HEK293 (cell line): ENCODE results near the gene EIF5A2.
A peak's percentile ranks its signal among the peaks of the same experiment; 100 is the strongest.
"Not testable (repeated sequence)": the region's sequence is repeated elsewhere in the genome, so short reads cannot be mapped to it uniquely, and the experiment has no call there.

Experiments used
- CTCF ChIA-PET: fragments of 350-600 bp; formaldehyde crosslinking; extraction: SDS; loops from one replicate; lab custom pipeline; 2021; ENCODE audit warnings: antibody characterized with exemption; lab: Yijun Ruan, JAX
- POLR2A ChIA-PET: fragments of 300-600 bp; formaldehyde crosslinking; extraction: SDS; loops from one replicate; lab custom pipeline; 2020; ENCODE audit warnings: antibody characterized with exemption, inconsistent platforms; lab: Yijun Ruan, JAX
- H3K27ac ChIP-seq: fragments of 200-500 bp; sonication (Bioruptor generic); 2 replicates; pipeline ENCODE4 v1.5.1; 2014; ENCODE audit warnings: low read depth, low read length, control low read depth, inconsistent platforms; ENCODE audit errors: extremely low read depth
- H3K36me3 ChIP-seq, 2 experiments: fragments of 200-500 bp in 1 of 2; sonication (Bioruptor generic) in 1 of 2; 1 replicate in 1 of 2; 2 replicates in 1 of 2; pipeline ENCODE4 v1.5.1; 2014 to 2017; ENCODE audit warnings: inconsistent platforms in 2 of 2, low read length in 2 of 2; ENCODE audit not compliant: control insufficient read depth in 2 of 2, insufficient read depth in 1 of 2
- H3K4me1 ChIP-seq: fragments of 200-500 bp; sonication (Bioruptor generic); 2 replicates; pipeline ENCODE4 v1.5.1; 2014; ENCODE audit warnings: mild to moderate bottlenecking, low read length, inconsistent platforms; ENCODE audit not compliant: control insufficient read depth, insufficient read depth
- H3K4me3 ChIP-seq: 2 replicates; pipeline ENCODE4 v1.5.1; 2011; ENCODE audit warnings: low read depth, mild to moderate bottlenecking, control low read depth, low read length, moderate library complexity
- H3K9me3 ChIP-seq: fragments of 200-500 bp; sonication (Bioruptor generic); 2 replicates; pipeline ENCODE4 v1.5.1; 2014; ENCODE audit warnings: low read depth, low read length, inconsistent platforms; ENCODE audit not compliant: control insufficient read depth, insufficient read depth
- KLF10 ChIP-seq: fragments of 450-650 bp; IDR thresholded peaks from 2 replicates; pipeline ENCODE4 v1.5.1; 2018; ENCODE audit warnings: missing biosample characterization, mild to moderate bottlenecking, missing genetic modification characterization
- KLF7 ChIP-seq: fragments of 450-650 bp; formaldehyde crosslinking; IDR thresholded peaks from 2 replicates; pipeline ENCODE4 v1.5.1; 2016; ENCODE audit warnings: missing biosample characterization, missing genetic modification characterization, borderline replicate concordance
- KLF9 ChIP-seq: fragments of 450-650 bp; formaldehyde crosslinking; IDR thresholded peaks from 2 replicates; pipeline ENCODE4 v1.5.1; 2016; ENCODE audit warnings: missing biosample characterization, missing genetic modification characterization, low read depth
- SETDB1 ChIP-seq: IDR thresholded peaks from one replicate; pipeline ENCODE4 v1.6.1; 2017; ENCODE audit warnings: mild to moderate bottlenecking, low read length, moderate library complexity, mixed read lengths; ENCODE audit not compliant: insufficient read length
- TSHZ1 ChIP-seq: fragments of 450-650 bp; formaldehyde crosslinking; IDR thresholded peaks from 2 replicates; pipeline ENCODE4 v1.5.1; 2016; ENCODE audit warnings: missing biosample characterization, missing genetic modification characterization, borderline replicate concordance
- ZIC2 ChIP-seq: fragments of 450-650 bp; formaldehyde crosslinking; IDR thresholded peaks from 2 replicates; pipeline ENCODE4 v1.5.1; 2016; ENCODE audit warnings: missing biosample characterization, missing genetic modification characterization
- ZNF114 ChIP-seq: fragments of 450-650 bp; formaldehyde crosslinking; IDR thresholded peaks from 2 replicates; pipeline ENCODE4 v1.5.0; 2017; ENCODE audit warnings: missing biosample characterization, missing genetic modification characterization
- ZNF121 ChIP-seq: fragments of 450-650 bp; formaldehyde crosslinking; IDR thresholded peaks from 2 replicates; pipeline ENCODE4 v1.5.1; 2016; ENCODE audit warnings: missing biosample characterization, missing genetic modification characterization
- ZNF138 ChIP-seq: fragments of 450-650 bp; formaldehyde crosslinking; IDR thresholded peaks from 2 replicates; pipeline ENCODE4 v1.5.1; 2016; ENCODE audit warnings: missing biosample characterization, missing genetic modification characterization, borderline replicate concordance
- ZNF146 ChIP-seq: fragments of 450-650 bp; formaldehyde crosslinking; IDR thresholded peaks from 2 replicates; pipeline ENCODE4 v1.5.1; 2016; ENCODE audit warnings: missing biosample characterization, missing genetic modification characterization
- ZNF23 ChIP-seq: fragments of 450-650 bp; formaldehyde crosslinking; IDR thresholded peaks from 2 replicates; pipeline ENCODE4 v1.5.1; 2016; ENCODE audit warnings: missing biosample characterization, missing genetic modification characterization, borderline replicate concordance
- ZNF24 ChIP-seq: fragments of 450-650 bp; formaldehyde crosslinking; IDR thresholded peaks from 2 replicates; pipeline ENCODE4 v1.5.1; 2016; ENCODE audit warnings: missing biosample characterization, missing genetic modification characterization
- ZNF426 ChIP-seq: fragments of 450-650 bp; formaldehyde crosslinking; IDR thresholded peaks from 2 replicates; pipeline ENCODE4 v1.5.1; 2017; ENCODE audit warnings: missing biosample characterization, missing genetic modification characterization, mild to moderate bottlenecking, inconsistent platforms, moderate library complexity
- ZNF449 ChIP-seq: fragments of 450-650 bp; formaldehyde crosslinking; IDR thresholded peaks from 2 replicates; pipeline ENCODE4 v1.5.1; 2017; ENCODE audit warnings: missing biosample characterization, mild to moderate bottlenecking, missing genetic modification characterization, moderate library complexity
- ZNF488 ChIP-seq: fragments of 450-650 bp; formaldehyde crosslinking; IDR thresholded peaks from 2 replicates; pipeline ENCODE4 v1.5.1; 2016; ENCODE audit warnings: missing biosample characterization, missing genetic modification characterization
- ZNF585B ChIP-seq: fragments of 450-650 bp; formaldehyde crosslinking; IDR thresholded peaks from 2 replicates; pipeline ENCODE4 v1.5.1; 2016; ENCODE audit warnings: missing biosample characterization, missing genetic modification characterization
- ZNF600 ChIP-seq: fragments of 450-650 bp; formaldehyde crosslinking; IDR thresholded peaks from 2 replicates; pipeline ENCODE4 v1.5.1; 2016; ENCODE audit warnings: missing biosample characterization, missing genetic modification characterization
- ZNF654 ChIP-seq: fragments of 450-650 bp; formaldehyde crosslinking; IDR thresholded peaks from 2 replicates; pipeline ENCODE4 v1.5.1; 2016; ENCODE audit warnings: low read depth, missing biosample characterization, missing genetic modification characterization
- ZNF843 ChIP-seq: fragments of 450-650 bp; formaldehyde crosslinking; IDR thresholded peaks from 2 replicates; pipeline ENCODE4 v1.5.1; 2016; ENCODE audit warnings: missing biosample characterization, missing genetic modification characterization
- ZXDB ChIP-seq: fragments of 450-650 bp; formaldehyde crosslinking; IDR thresholded peaks from 2 replicates; pipeline ENCODE4 v1.5.1; 2016; ENCODE audit warnings: missing biosample characterization, missing genetic modification characterization
- TF ChIP-seq, protein P1 (sequence below): fragments of 450-650 bp; formaldehyde crosslinking; IDR thresholded peaks from 2 replicates; pipeline ENCODE4 v1.5.1; 2016; ENCODE audit warnings: missing biosample characterization, missing genetic modification characterization

Gene EIF5A2

DNA sequence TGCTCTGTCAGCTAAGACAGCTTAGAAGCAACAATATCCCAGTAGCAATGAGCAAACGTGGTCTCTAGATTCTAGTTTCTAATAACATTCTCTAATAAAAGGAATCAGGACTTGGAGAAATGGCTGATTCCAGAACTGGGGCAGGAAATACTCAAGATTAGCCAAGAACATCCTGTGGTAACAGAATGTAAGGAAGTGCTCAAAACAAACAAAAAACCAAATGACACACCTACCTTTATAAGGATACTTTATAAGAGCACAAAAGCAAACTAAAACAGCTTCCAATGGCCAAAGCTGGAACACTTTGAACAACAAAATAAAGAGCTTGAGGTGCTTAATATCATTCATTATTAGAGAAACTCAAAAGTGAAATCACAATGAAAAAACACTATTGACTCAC lies 33.1 kb upstream of the EIF5A2 start:
- POLR2A ChIA-PET = no interaction called here
- Histone ChIP-seq H3K4me1 (no peaks in the 10 kb centered on the region), H3K36me3 (no peaks in the 10 kb centered on the region), H3K9me3 (no peaks in the 10 kb centered on the region), H3K4me3 (no peak overlapping the region), H3K27ac (no peak overlapping the region)
- TF ChIP-seq ZNF843 (no peak), KLF10 (tag by site-specific recombination) (no peak), ZNF138 (tag by site-specific recombination) (no peak), TSHZ1 (tag by site-specific recombination) (no peak), ZIC2 (tag by site-specific recombination) (no peak), ZNF426 (no peak), ZNF114 (tag by site-specific recombination) (no peak)
- CTCF ChIA-PET = interaction anchor here (0.6 to 0.9 kb wide), 2 partner anchors 20 to 48 kb away, joined by 3 read pairs; no protein-coding TSS in a partner anchor

- CTCF ChIA-PET, H3K9me3 ChIP-seq, H3K27ac ChIP-seq, H3K36me3 ChIP-seq, H3K4me1 ChIP-seq, H3K4me3 ChIP-seq, POLR2A ChIA-PET: not testable (repeated sequence)
- TF ChIP-seq ZNF146 (tag by site-specific recombination) = peak; percentile 81
- TF ChIP-seq, protein P1, sequence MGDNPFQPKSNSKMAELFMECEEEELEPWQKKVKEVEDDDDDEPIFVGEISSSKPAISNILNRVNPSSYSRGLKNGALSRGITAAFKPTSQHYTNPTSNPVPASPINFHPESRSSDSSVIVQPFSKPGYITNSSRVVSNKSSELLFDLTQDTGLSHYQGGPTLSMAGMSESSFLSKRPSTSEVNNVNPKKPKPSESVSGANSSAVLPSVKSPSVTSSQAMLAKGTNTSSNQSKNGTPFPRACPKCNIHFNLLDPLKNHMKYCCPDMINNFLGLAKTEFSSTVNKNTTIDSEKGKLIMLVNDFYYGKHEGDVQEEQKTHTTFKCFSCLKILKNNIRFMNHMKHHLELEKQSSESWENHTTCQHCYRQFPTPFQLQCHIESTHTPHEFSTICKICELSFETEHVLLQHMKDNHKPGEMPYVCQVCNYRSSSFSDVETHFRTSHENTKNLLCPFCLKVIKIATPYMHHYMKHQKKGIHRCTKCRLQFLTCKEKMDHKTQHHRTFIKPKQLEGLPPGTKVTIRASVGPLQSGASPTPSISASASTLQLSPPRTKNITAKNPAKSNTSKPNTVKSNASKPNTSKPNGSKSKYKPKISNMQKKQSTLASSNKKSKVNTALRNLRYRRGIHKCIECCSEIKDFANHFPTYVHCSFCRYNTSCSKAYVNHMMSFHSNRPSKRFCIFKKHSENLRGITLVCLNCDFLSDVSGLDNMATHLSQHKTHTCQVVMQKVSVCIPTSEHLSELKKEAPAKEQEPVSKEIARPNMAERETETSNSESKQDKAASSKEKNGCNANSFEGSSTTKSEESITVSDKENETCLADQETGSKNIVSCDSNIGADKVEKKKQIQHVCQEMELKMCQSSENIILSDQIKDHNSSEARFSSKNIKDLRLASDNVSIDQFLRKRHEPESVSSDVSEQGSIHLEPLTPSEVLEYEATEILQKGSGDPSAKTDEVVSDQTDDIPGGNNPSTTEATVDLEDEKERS (tag by site-specific recombination) = peak; percentile 65; the same call in 1 of the 2 replicates
These were observed 24.6 kb upstream of the EIF5A2 start for GRCh38 chr3:170933039-170933438.

GRCh38 chr3:170923553-170923952 lies 15.1 kb upstream of the EIF5A2 start:
- H3K27ac ChIP-seq, H3K4me3 ChIP-seq, H3K36me3 ChIP-seq, H3K9me3 ChIP-seq, POLR2A ChIA-PET, H3K4me1 ChIP-seq, CTCF ChIA-PET: not testable (repeated sequence)

GRCh38 chr3:170918715-170919114 lies 10.3 kb upstream of the EIF5A2 start:
- ChIA-PET CTCF (no interaction called here), POLR2A (no interaction called here)
- Histone ChIP-seq H3K4me1 (no peaks in the 10 kb centered on the region), H3K27ac (no peak overlapping the region), H3K36me3 (no peaks in the 10 kb centered on the region), H3K4me3 (no peak overlapping the region), H3K9me3 (no peaks in the 10 kb centered on the region)
- no peak for TF ChIP-seq ZXDB
- TF ChIP-seq KLF7 = no peak
- peak; percentile 43 for TF ChIP-seq SETDB1
- TF ChIP-seq KLF9 (tag by site-specific recombination) = no peak
- no peak for TF ChIP-seq ZNF449 (tag by site-specific recombination)
- TF ChIP-seq ZNF600 = no peak
- no peak for TF ChIP-seq ZNF654 (tag by site-specific recombination)
- no peak for TF ChIP-seq ZNF23 (tag by site-specific recombination)
- no peak for TF ChIP-seq ZNF24 (tag by site-specific recombination)
- TF ChIP-seq ZNF585B = peak; percentile 89
- no peak for TF ChIP-seq ZNF488 (tag by site-specific recombination)
- no peak for TF ChIP-seq ZNF121 (tag by site-specific recombination)
